Brain microvascular endothelial cell (primary cell): ENCODE measurements around the gene CORO2A.

Experiments
- DNase-seq: peaks from one replicate; pipeline ENCODE4 v3.0.0-alpha.2; 2020
- H3K27ac ChIP-seq: fragments of 250-450 bp; sonication (Bioruptor Pico); 2 replicates; pipeline ENCODE4 v1.5.1; 2020; ENCODE audit warnings: mild to moderate bottlenecking, moderate library complexity
- H3K27me3 ChIP-seq: fragments of 250-450 bp; sonication (Bioruptor Pico); replicated peaks from 2 replicates; pipeline ENCODE4 v1.5.1; 2020; ENCODE audit warnings: mild to moderate bottlenecking
- H3K36me3 ChIP-seq: fragments of 250-450 bp; sonication (Bioruptor Pico); replicated peaks from 2 replicates; pipeline ENCODE4 v1.5.1; 2020; ENCODE audit warnings: mild to moderate bottlenecking
- H3K4me3 ChIP-seq: 2 replicates; pipeline ENCODE4 v1.5.1; 2011; ENCODE audit warnings: low read depth, mild to moderate bottlenecking, control low read depth, low read length, moderate library complexity
- in situ Hi-C: cut with HindIII; loops from 2 replicates; pipeline ENCODE4 v1.10.0; 2017; ENCODE audit warnings: low sequenced_read_pairs, low pct_ligation_motif_present
- TF ChIP-seq, protein P1 (sequence below): IDR thresholded peaks from 2 replicates; pipeline ENCODE4 v1.5.1; 2011; ENCODE audit warnings: low read depth, mild to moderate bottlenecking, moderate library complexity, low read length, control low read depth, inconsistent platforms; ENCODE audit errors: missing control alignments

The CORO2A gene

GRCh38 chr9:98187926-98188325 lies 4.5 kb downstream of the CORO2A start:
- Histone ChIP-seq H3K27ac (no peak overlapping the region), H3K27me3 (no peaks in the 10 kb centered on the region), H3K4me3 (no peak overlapping the region), H3K36me3 (no peaks in the 10 kb centered on the region)
- TF ChIP-seq, protein P1, sequence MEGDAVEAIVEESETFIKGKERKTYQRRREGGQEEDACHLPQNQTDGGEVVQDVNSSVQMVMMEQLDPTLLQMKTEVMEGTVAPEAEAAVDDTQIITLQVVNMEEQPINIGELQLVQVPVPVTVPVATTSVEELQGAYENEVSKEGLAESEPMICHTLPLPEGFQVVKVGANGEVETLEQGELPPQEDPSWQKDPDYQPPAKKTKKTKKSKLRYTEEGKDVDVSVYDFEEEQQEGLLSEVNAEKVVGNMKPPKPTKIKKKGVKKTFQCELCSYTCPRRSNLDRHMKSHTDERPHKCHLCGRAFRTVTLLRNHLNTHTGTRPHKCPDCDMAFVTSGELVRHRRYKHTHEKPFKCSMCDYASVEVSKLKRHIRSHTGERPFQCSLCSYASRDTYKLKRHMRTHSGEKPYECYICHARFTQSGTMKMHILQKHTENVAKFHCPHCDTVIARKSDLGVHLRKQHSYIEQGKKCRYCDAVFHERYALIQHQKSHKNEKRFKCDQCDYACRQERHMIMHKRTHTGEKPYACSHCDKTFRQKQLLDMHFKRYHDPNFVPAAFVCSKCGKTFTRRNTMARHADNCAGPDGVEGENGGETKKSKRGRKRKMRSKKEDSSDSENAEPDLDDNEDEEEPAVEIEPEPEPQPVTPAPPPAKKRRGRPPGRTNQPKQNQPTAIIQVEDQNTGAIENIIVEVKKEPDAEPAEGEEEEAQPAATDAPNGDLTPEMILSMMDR = no peak
- in situ Hi-C loops = no loop called here
- DNase-seq = no peak

GRCh38 chr9:98186236-98186635 lies 6.2 kb downstream of the CORO2A start:
- no peak overlapping the region for H3K4me3 ChIP-seq
- no peaks in the 10 kb centered on the region for H3K36me3 ChIP-seq
- no peak for DNase-seq
- TF ChIP-seq, protein P1 = no peak
- H3K27me3 ChIP-seq = no peaks in the 10 kb centered on the region
- in situ Hi-C loops = no loop called here
- no peak overlapping the region for H3K27ac ChIP-seq

GRCh38 chr9:98185611-98186171 lies 6.7 kb downstream of the CORO2A start:
- Histone ChIP-seq H3K4me3 (no peak overlapping the region), H3K36me3 (no peaks in the 10 kb centered on the region), H3K27me3 (no peaks in the 10 kb centered on the region), H3K27ac (no peak overlapping the region)
- DNase-seq = no peak
- in situ Hi-C loops = no loop called here
- TF ChIP-seq, protein P1 = no peak

- no peaks in the 10 kb centered on the region for H3K36me3 ChIP-seq
- in situ Hi-C loops = no loop called here
- no peak for DNase-seq
- no peak overlapping the region for H3K27ac ChIP-seq
- TF ChIP-seq, protein P1 = no peak
- H3K4me3 ChIP-seq = no peak overlapping the region
- no peaks in the 10 kb centered on the region for H3K27me3 ChIP-seq
Measured at GRCh38 chr9:98185021-98185567, 7.3 kb downstream of the CORO2A start.

DNA sequence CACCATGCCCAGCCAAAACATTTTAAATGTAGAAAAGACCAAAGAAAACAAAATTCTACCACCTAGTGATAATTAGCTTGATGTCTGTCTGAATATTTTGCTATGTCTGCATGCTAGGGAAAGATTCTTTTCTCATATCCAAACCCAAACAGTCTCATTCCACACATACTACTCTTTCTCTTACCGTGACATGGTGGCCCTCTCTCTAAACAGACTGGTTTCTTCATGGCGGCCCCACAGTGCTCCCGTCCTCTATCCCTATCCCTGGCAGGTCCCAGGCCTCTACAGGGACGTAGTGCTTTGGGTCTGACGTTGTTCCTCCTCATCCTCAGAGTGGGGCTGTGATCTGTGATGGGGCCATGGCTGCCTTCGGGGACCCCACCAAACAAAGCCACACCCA lies 8.1 kb downstream of the CORO2A start:
- H3K27ac ChIP-seq = no peak overlapping the region
- no peaks in the 10 kb centered on the region for H3K36me3 ChIP-seq
- in situ Hi-C loops = no loop called here
- no peak overlapping the region for H3K4me3 ChIP-seq
- DNase-seq = no peak
- no peaks in the 10 kb centered on the region for H3K27me3 ChIP-seq
- TF ChIP-seq, protein P1 = no peak
